GM12872 (cell line): Measurements from ENCODE around the gene COPG1.

Experiments
- TF ChIP-seq, protein P1 (sequence below): IDR thresholded peaks from 3 replicates; pipeline ENCODE4 v1.5.1; 2011; ENCODE audit warnings: low read depth, mild to moderate bottlenecking, low read length, moderate library complexity; ENCODE audit not compliant: insufficient read depth

Gene COPG1, protein sequence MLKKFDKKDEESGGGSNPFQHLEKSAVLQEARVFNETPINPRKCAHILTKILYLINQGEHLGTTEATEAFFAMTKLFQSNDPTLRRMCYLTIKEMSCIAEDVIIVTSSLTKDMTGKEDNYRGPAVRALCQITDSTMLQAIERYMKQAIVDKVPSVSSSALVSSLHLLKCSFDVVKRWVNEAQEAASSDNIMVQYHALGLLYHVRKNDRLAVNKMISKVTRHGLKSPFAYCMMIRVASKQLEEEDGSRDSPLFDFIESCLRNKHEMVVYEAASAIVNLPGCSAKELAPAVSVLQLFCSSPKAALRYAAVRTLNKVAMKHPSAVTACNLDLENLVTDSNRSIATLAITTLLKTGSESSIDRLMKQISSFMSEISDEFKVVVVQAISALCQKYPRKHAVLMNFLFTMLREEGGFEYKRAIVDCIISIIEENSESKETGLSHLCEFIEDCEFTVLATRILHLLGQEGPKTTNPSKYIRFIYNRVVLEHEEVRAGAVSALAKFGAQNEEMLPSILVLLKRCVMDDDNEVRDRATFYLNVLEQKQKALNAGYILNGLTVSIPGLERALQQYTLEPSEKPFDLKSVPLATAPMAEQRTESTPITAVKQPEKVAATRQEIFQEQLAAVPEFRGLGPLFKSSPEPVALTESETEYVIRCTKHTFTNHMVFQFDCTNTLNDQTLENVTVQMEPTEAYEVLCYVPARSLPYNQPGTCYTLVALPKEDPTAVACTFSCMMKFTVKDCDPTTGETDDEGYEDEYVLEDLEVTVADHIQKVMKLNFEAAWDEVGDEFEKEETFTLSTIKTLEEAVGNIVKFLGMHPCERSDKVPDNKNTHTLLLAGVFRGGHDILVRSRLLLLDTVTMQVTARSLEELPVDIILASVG

DNA sequence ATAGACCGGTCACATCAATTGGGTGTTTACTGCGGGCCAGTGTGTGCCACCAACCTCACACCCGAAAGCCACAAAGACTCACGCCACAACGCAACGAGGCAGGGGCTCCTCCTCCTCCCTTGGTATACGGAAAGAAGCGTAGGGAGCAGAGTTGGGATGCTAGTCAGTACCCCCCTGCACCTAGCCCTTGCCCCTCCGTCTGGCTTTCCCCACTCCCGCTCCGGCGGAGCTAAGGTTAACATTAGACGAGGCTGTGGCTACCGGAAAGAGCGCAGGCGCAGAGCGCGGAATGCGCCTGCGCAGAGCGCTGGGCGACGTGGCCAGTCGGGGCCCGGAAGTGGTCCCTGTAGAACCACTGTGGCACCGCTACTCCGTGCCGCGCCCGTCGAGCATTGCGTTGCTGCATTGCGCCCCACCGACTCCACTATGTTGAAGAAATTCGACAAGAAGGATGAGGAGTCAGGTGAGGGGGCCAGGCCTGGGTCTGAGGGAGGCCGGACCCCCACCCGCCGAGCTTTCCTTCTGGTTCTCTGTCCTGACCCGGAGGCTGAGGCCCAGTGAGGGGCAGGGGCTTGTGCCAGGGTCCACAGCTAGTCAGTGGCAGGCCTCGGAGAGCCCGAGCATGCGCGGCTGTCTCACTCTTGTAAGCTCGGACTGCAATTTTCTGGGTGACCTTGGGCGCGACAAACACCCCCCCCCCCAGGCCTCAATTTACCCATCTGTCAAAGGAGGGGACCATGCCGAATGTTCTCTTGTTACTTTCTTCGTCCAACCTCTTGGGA lies at the start of gene COPG1:
Gene COPG1 (plus strand): TSS at position 323 of the 782 bp plus-strand sequence. CDS start 104 bp downstream, at position 427.
- TF ChIP-seq, protein P1, sequence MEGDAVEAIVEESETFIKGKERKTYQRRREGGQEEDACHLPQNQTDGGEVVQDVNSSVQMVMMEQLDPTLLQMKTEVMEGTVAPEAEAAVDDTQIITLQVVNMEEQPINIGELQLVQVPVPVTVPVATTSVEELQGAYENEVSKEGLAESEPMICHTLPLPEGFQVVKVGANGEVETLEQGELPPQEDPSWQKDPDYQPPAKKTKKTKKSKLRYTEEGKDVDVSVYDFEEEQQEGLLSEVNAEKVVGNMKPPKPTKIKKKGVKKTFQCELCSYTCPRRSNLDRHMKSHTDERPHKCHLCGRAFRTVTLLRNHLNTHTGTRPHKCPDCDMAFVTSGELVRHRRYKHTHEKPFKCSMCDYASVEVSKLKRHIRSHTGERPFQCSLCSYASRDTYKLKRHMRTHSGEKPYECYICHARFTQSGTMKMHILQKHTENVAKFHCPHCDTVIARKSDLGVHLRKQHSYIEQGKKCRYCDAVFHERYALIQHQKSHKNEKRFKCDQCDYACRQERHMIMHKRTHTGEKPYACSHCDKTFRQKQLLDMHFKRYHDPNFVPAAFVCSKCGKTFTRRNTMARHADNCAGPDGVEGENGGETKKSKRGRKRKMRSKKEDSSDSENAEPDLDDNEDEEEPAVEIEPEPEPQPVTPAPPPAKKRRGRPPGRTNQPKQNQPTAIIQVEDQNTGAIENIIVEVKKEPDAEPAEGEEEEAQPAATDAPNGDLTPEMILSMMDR = no peak

DNA sequence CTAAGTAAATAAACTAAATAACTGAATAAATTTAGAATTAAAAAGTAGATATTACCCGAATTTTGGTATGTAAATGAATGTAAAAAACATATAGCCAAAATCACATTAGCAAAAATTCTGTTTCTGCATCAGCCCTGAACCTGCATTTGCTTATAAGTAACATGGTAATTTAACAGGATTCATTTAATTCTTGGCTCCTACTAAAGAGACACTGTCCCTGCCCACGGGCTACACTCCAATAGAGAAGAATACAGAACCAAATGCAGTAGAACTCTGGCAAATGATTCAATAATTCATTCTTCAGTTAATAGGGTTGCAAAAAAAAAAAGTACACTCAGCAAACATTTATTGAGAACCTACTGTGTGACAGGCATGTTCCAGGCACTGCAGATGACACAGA lies 44.9 kb upstream of the COPG1 start:
- TF ChIP-seq, protein P1 = no peak

DNA sequence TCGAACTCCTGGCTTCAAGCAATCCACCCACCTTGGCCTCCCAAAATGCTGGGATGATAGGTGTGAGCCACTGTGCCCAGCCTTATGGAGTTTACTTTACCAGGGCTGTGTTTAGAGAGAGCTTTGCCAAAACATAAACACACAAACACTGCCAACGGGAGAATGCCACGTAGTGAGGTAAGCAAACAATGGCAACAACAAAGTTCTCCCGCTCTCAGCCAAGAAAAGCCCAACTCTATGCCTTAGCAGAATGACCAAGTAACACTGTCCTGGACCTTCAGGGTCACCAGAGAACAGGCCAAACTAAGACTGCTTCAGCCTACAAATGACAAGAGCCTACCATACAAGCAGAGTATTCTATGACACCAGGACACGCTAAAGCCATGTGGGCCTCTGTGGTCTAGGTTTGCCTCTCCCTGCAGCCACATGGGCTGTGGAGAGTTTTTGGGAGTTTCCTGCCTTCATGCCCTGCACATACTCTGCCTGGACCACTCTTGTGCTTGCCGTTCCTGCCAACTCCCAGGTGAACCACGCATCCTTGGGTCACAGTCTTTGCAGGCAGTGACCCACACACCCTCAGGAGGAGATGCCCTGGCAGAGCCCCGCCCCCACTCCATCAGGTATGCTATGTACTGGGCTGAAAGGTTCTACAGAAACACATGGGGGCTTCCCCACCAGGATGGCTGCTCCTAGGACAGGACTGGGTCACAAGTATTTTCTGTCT lies 44.1 kb upstream of the COPG1 start:
- TF ChIP-seq, protein P1 = no peak

DNA sequence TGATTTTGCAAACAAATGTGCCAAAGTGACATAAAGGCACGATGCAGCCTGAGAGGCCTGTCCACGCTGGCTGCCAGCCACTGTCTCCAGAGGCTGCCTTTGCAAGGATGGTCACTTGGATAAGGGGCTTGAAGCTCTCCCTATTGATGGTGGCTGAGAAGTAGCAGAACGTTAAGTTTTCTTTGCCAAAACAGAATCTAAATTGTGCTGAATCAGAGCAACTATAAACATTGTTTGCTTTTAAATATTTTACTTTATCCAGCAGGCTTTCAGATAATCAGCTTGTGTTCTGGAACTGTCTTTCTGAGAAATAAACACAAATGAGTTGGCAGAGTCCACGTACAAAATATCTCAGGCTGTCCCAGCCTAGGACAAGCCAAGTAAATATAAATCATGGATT lies 41.9 kb upstream of the COPG1 start:
- TF ChIP-seq, protein P1 = no peak

DNA sequence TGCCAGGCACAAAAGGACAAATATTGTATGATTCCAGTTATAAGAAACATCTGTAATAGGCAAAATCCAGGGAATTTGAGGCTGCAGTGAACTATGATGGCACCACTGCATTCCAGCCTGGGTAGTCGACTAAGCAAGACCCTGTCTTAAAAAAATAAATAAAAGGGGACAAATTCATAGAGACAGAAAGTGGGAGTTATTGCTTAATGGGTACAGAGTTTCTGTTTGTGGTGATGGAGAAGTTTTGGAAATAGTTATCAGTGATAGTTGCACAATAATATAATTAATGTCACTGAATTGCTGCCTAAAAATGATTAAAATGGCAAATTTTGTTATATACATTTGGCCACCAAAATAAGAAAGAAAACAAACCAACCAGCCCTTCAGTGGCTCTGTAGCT lies 38.1 kb upstream of the COPG1 start:
- TF ChIP-seq, protein P1 = no peak

DNA sequence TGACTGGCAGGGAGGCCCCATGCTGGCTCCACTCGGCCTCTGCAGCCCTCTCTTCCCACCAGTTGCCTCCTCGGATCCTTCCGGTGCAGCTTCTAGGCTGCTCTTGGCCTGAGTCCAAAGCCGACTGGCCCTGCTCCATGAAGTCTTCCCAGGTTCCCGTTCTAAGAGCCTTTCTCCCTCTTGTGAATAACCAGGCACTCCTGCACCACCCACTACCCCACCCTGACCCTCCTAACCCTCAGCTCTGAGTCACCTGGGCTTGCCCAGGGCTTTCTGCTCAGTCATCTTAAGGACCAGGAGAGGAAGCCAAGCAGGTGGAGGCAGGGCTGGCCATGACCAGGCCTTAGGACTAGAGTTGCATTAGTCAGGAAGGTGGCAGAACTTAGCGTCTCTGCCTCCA lies 37.6 kb upstream of the COPG1 start:
- TF ChIP-seq, protein P1 = no peak
